ENCODE data around the gene GMPR2.
"Not testable (repeated sequence)": the region's sequence is repeated elsewhere in the genome, so short reads cannot be mapped to it uniquely, and the experiment has no call there.

The GMPR2 gene

DNA sequence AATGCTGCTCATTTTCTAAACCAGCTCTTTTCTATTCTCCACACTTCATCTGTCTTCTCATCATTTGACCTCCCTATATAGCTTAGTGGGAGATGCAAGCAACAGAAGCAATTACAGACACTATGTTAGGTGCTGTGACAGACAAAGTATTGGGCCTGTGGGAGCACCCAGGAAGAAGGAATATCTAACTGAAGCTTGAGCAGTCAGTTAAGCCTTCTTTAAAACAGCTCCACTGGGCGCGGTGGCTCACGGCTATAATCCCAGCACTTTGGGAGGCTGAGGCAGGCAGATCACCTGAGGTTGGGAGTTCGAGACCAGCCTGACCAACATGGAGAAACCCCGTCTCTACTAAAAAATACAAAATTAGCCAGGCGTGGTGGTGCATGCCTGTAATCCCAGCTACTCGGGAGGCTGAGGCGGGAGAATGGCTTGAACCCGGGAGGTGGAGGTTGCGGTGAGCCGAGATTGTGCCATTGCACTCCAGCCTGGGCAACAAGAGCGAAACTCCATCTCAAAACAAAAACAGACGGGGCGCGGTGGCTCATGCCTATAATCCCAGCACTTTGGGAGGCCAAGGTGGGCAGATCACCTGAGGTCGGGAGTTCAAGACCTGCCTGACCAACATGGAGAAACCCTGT lies 29.4 kb upstream of the GMPR2 start:
- not testable (repeated sequence) for DNase-seq

DNA sequence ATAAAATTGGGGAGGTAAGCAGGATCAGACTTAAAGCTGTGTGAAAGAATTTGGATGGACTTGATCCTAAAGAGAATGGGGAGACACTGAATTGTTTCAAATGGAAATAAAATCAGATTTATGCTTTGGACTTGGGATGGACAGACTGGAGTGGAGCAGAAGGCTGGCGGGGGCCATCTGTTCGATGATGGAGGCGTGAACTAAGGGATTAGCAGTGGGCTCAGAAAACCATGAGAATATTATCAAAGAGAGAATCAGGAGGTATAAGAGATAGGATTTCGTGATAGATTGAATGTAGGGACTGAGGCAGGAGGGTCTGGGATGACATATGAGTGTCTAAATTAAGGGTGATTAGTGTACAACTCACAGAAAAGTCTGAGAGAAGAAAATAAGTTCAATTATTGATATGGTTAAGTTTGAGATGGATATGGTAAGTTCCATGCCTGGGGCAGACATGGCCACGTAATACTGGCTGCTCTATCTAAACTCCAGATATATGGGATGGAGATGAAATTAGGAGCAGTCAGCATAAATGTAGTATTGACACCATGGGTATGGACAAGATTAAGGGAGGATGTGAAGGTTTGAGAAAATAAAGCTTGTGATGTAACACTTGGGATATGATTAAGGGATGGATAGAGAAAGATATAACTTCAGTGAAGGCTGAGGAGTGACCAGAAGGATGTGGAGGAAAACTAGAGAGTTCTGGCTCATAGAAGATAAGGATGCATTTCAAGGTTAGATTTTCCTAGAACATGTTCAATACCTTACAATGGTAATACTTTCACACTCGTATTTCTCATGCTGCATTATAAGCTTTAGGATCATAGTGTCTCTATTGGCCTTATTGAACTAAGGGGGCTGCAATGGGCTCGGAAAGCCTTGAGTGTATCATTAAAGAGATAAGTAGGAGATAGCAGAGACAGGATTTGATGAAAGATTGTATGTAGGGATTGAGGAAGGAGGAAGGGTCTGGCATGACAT lies 28.3 kb upstream of the GMPR2 start:
- no peak for DNase-seq

DNA sequence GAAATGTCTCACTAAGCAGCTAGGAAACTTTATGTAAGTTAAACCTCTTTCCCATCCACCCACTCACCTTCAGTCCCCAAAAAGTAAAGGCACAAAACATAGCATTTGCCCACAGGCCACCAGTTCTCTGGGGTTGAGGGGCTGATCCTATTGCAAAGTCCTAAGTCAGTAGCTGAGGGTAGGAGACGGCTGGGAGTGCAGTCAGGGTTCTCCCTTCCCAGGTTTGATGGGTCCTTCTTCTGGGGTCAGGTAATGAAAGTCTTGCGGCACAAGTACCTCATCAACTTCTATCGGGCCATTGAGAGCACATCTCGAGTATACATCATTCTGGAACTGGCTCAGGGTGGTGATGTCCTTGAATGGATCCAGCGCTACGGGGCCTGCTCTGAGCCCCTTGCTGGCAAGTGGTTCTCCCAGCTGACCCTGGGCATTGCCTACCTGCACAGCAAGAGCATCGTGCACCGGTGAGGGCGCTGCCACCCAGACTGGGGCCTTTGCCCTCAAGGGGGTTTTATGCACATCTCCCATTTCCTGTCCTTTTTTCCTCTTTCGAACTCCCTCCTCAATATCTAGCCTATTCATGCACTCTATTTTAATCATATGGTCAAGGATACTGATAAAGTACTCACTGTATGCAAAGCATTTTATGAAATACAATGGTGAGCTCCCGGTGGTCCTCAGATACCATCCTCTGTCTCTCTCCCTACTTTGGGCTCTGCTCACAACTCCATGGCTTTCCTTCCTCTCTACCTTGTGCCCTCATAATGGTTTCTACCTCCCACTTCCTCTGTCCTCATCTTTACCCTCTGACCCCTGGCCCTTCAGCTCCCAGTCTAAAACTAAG lies 26.2 kb upstream of the GMPR2 start:
- DNase-seq: no peak

DNA sequence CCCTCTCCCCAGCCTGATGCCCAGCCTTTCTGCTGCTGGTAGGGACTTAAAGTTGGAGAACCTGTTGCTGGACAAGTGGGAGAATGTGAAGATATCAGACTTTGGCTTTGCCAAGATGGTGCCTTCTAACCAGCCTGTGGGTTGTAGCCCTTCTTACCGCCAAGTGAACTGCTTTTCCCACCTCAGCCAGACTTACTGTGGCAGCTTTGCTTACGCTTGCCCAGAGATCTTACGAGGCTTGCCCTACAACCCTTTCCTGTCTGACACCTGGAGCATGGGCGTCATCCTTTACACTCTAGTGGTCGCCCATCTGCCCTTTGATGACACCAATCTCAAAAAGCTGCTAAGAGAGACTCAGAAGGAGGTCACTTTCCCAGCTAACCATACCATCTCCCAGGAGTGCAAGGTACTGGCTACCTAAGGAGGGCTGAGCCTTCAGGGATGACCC lies 25.6 kb upstream of the GMPR2 start:
- no peak for DNase-seq

DNA sequence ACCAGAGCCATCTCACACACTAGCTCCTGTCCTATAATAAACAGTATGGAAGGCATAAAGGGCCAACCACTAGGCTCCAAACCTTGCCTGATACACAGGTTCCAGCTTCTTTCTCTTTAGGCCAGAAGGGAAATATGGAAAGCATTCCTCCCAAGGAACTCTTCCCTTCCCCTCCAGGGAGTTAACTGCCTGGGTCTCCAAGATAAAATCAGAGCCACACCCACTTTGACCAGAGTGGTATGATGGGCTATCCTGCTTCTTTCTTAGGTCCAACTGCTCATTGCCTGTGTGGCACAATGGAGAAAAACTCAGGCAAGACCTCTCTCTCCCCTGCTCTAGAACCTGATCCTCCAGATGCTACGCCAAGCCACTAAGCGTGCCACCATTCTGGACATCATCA lies 25.1 kb upstream of the GMPR2 start:
- DNase-seq: no peak

DNA sequence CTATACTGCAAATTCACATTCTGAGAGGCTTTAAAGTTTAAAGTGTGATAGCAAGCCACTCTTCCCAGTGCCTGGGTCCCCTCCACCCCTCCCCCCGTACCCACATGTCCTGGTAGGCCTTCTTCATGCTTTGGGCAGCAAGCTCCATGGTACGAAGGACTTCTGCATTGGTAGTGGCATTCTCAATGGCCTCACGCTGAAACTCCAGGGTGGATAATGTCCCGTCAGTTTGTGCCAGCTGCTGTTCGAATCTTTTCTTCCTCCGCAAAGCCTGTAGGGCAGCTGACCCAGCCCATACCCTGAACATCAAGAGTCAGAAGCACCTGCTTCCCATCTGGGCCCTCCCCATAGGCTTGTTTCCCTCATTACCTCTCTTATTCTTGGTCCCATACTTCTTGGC lies 21.4 kb upstream of the GMPR2 start:
- DNase-seq: no peak

DNA sequence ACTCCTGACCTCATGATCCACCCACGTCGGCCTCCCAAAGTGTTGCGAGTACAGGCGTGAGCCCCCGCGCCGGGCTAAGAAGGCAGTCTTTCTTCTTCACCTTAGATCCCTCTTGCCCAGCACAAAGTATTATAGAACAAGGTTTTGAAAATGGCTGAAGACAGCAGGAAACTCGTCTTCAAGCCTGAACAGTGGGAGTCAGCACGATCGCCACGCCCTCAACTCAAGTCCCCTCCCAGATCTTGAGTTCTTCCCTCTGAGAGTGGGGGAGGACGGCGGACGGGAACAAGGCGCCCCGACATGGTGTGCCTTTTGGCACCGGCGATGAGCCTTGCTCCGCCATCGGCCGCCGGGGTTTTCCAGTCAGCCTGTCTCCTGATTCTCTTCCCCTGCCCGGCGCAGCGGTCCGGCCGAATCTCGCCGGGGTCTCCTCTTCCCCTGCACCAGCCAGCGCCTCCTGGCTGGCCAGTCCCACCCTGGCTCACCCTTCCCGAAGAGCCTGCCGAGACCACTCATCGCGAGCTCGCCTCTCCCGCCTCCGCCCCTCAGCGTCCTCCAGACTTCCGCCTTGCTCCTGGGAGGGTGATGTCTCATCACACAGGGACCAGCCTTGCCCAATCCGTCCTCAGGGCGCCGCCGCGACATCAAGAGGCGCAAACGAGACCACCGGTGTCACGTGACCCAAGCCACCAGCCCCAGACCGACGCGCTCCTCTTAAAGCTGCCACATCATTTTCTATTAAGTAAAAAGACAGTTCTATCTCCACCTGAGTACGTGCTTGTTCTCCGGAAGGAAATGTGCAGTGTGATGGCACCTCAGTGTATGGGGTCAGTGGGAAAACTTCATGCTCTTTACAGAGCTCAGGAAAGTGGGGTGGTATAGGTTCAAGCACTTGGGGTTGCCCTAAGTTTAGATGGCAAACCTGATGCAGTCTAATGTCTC lies 19.5 kb upstream of the GMPR2 start, which contains the start of gene CHMP4A:
Gene CHMP4A (minus strand): TSS at position 565 of the 942 bp plus-strand sequence. CDS start 49 bp downstream, at position 516.
- peak; percentile 96 for DNase-seq

DNA sequence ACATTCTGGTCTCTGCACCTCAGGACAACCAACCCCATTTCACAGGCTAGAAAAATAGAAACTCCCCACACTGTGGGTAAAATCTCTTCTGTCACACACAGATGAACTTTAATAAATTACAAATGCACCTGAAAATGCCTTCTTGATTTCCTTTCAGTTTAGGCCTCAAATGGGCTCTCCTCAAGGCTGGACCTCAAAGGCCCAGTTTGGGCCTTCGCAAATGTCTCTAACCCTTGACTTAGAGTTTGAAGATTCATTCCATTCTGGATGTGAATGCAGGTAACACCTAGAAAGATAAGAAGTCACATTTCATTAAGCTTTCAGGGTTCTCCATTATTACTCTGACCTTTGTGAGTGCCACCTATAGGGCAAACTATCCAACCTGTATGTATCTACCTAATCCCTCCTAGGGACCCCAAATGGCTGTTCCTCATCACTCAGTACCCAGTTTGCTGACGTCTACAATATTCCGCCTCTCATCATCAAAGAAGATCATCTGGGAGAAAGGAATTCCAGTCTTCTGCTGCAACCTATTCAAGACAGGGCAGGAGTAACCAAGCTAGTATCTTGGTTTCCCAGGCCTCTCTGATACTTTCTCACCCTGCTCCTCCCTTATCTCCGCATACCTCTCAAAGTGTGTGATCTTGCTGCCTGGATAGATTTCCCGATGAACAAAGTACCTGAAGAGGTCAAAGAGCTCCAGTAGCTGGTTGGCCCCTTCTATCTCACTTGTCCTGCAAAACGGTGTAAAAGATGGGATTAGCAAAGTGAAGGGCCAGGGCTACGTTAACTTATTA lies 18.7 kb upstream of the GMPR2 start:
- no peak for DNase-seq

DNA sequence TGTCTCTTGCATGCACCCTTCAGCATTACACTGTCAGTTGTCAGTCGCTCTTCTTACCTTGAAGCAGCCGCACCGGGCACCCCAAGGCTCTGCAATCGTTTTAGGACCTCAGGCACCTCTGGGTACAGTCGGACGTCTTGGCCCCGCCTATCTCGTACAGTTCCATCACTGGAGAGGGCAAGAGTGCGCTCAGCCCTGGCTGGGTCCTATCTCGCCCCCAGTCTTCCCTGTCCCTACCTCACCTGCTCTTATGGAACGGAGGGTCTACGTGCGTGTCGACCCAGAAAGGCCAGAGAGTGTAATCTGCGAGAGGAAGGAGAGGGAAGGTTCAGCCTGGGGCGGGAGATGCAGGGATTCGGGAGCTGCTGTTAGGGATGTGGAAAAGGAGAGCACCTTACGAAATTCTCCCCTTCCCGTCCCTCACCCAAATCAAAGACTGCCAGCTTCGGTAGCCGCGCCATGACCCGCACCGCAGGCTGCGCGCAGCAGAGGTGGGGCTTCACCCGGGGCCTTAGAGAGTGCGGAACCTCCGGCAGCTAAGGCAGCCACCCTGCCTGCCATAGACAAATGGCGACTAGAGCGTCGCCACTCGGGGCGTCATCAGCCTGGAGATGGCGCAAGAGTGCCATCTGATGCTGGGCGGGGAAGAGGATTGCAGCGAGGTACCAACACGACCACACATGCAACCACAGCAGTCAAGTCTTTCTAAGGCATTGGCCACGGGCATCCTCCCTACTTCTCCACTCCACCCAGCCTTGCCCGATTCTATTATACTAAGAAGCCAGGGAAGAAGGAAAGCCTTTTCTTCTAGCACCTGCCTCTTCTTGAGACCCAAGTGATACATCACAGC lies 17.0 kb upstream of the GMPR2 start, which contains the start of gene MDP1:
Gene MDP1 (minus strand): TSS at position 572 of the 850 bp plus-strand sequence. CDS start 111 bp downstream, at position 461.
- peak; percentile 93 for DNase-seq

DNA sequence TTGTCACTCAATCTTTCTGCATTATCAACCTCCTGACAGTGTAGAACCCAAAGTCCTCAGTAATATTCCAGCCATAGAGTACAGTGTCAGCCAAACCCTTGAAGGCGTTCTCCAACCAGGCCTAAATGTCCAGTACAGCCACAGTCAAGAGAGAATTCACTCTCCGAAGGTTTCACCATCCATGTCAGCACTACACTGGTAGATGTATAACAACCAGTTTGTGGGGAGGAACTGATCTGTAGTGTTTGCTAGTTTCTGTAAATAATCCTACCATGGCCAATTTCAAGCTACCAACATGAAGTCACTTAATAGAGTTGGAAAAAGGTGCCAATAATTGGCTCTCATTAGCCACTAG lies 16.4 kb upstream of the GMPR2 start:
- no peak for DNase-seq

DNA sequence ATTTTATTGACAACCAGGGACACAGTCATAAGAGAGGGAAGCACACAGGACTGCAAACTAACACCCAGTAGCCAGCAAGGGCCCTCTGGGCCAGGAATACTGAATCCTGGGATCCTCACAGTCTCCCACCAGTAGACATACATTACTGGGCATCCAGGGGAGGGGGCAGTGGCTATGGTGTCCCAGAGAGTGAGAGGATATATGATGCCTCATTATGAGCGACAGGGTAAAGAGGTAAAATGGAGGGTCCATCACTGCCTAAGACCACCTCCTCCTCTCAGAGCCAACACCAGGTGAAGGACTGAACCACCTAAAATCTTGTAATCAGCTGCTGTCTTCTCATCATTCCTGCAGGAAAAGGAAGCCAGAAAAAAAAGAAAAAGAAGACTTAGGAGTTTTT lies 15.9 kb upstream of the GMPR2 start:
- DNase-seq: not testable (repeated sequence)

DNA sequence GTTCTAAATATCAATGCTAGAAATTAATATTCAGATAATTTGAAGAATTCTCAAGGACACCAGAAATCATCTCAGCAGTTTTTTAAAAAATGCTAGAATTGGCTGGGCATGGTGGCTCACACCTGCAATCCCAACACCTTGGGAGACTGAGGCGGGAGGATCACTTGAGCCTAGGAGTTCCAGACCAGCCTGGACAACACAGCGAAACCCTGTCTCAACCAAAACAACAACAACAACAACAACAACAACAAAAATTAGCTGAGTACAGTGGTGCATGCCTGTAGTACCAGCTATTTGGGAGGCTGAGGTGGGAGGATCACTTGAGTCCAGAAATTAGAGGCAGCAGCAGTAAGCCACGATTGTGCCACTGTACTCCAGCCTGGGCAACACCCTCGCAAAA lies 13.6 kb upstream of the GMPR2 start:
- no peak for DNase-seq

DNA sequence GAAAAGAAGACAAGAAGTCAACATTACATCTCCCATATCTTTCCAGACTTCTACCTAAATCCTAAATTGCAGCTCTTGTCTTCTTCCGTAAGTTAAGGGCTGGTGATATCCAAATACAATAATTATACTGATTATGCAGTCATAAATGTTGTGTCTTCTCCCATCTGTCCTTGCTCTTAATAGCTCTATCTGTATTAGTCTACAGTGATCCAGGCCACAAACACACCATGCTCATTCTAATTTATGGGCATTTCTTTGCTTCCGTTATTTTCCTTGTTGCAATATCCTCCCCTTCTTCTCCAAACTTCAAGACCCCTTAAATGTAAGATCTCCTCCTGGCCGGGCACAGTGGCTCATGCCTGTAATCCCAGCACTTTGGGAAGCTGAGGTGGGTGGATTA lies 13.2 kb upstream of the GMPR2 start:
- DNase-seq: no peak

DNA sequence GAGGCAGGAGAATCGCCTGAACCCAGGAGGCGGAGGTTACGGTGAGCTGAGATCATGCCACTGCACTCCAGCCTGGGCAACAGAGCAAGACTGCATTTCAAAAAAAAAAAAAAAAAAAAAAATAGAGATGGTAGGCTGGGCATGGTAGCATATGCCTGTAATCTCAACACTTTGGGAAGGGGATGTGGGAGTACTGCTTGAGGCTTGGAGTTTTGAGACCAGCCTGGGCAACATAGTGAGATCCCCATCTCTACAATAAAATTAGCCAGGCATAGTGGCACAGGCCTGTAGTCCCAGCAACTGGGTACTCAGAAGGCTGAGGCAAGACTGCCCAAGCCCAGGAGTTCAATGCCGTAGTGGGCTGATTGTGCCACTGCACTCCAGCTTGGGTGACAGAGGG lies 9.7 kb upstream of the GMPR2 start:
- not testable (repeated sequence) for DNase-seq

DNA sequence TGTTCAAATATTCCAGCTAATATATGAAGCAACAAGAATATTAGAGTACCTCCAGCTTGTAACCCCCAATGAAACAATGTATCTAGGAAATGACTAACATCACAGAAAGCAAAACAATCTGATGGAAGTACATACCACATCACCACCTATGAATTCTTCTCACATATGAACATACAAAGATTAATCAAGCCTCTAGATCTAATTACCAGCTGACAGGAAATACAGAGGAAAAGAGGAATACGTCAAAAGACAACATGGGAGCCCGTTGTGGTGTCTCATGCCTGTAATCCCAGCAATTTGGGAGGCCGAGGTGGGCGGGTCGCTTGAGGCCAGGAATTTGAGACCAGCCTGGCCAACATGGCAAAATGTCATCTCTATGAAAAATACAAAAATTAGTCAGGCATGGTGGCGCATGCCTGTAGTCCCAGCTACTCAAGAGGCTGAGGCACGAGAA lies 8.1 kb upstream of the GMPR2 start:
- DNase-seq: no peak

DNA sequence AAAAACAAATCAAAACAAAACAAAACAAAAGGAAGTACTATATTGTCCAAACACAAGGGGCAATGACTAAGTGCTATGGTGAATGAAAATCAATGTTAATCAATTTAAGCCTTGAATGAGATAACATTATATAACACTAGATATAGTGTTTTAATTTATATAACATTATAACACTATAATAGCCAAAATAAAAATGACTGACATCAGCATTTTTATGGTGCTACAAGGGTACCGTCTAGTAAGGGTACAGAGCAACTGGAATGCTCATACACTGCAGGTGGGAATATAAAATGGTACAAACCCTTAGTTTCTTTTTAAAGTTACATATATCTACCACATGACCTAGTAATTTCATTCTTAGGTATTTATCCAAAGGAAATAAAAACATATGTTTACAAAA lies 6.3 kb upstream of the GMPR2 start:
- no peak for DNase-seq

DNA sequence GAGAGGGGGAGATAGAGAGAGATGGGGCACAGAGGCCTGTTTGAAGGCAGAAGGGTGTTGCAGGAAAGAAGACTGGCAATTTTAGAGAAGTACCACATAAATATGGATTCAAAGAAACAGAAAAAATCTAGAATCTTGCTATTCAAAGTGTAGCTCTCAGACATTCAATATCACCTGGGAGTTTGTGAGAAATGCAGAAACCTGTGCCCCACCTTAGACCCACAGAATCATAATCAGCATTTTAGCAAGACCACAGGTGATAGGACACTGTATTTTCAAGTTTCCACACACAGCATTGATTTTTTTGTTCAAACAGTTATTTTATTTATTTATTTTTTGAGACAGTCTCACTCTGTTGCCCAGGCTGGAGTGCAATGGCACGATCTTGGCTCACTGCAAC lies 3.8 kb upstream of the GMPR2 start:
- DNase-seq: no peak

DNA sequence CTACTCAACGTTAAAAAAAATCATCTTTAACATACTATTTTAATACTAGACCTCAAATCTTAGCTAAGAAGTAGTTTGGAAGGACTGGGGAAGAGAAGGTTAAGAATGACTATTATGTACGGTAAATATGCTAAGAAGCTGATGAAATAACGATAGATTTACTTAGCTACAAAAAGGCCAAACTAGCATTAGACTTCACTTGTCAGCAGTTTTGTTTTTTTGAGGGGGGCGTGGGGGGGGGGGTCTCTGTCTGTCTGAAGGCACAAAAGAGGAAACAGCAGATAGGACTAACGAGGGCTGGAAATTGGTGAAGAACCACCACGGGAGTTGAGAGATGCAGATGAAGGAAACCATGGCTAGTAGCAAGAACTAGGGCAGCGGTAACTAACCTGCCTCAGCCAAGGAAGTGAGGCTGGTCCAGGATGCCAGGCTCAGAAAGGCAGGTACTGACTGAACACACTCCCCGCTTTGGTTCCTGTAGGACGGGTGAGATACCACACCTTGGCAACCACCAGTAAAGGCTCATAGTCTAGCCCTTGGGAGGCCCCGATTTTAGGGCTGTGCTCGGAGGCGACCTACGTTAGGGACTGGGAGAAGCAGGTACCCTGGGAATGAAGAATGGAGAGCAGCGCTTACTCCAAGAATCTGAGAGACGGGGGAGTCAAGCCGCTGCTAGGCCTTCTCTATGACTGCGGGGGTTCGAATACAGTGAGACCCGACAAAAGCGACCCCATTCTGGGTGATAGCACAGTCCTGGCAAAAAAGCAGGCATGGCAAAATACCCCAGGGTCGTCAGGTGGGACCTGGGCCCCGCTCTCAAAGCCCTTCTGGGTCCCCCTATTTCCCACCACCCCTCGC lies 1.2 kb upstream of the GMPR2 start:
- no peak for DNase-seq

DNA sequence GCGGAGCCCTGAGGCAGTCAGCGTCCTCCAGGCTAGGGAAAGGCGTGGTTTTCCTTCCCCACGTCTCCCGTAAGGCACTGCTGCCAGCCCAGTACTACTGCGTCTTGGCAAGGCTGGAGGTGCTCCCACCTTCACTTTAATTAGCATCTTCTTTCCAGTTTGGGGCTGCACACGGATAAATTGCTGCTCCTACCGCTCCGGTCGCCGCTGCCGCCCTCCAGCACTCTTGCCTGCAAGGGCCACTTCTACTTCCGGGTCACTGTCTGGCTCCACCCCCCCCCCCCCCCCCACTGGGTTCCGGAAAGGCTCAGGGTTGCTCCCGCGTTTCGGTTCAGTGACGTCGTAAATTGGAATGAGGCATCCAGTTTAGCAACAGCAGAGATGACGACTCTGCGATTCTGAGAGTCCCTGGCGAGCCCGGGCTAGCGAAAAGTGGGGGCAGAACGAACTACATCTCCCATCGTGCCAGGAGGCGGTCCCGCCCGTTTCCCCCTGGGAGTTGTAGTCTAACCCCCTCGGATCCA lies 546 bp upstream of the GMPR2 start, which contains the start of gene NEDD8:
Gene NEDD8 (minus strand): TSS at position 247 of the 524 bp plus-strand sequence. CDS start 100 bp downstream, at position 147.
- peak; percentile 99 for DNase-seq

Data from retina (tissue), 1 donor.